Measurements from ENCODE around the gene ZNF516. TPM values are rescaled to one million over a fixed set of nuclear protein-coding genes. Genes with fewer than 3 reads are reported as not detected.

Gene ZNF516
- total RNA-seq, 1 experiment from 2014 or later: 44.2 TPM

- no peak overlapping the region for H3K4me3 Mint-ChIP-seq (ENCODE audit: low read depth, unreplicated experiment)
- no peak for DNase-seq
- H3K9me3 Mint-ChIP-seq (ENCODE audit: low read depth, unreplicated experiment): no peaks in the 10 kb centered on the region
- intact Hi-C loops (cut with micrococcal nuclease; ENCODE audit: unreplicated experiment): no loop called here
- H3K27me3 Mint-ChIP-seq (ENCODE audit: unreplicated experiment): no peaks in the 10 kb centered on the region
- CTCF ChIA-PET: no interaction called here
- no peak for TF ChIP-seq CTCF (IDR thresholded peaks at IDR 0.05; ENCODE audit: unreplicated experiment)
- no peak overlapping the region for H3K27ac Mint-ChIP-seq (ENCODE audit: unreplicated experiment)
- no peaks in the 10 kb centered on the region for H3K36me3 Mint-ChIP-seq (ENCODE audit: insufficient read depth, unreplicated experiment)
- no TSS peak for BruUV-seq (replicated peaks)
- no peaks in the 10 kb centered on the region for H3K4me1 Mint-ChIP-seq (ENCODE audit: low read depth, unreplicated experiment)
Measured at GRCh38 chr18:76506974-76507764, 12.1 kb upstream of the ZNF516 start.

- Mint-ChIP-seq H3K4me3 (ENCODE audit: low read depth, unreplicated experiment) (no peak overlapping the region), H3K4me1 (ENCODE audit: low read depth, unreplicated experiment) (no peaks in the 10 kb centered on the region), H3K27ac (ENCODE audit: unreplicated experiment) (no peak overlapping the region), H3K9me3 (ENCODE audit: low read depth, unreplicated experiment) (no peaks in the 10 kb centered on the region), H3K27me3 (ENCODE audit: unreplicated experiment) (no peaks in the 10 kb centered on the region), H3K36me3 (ENCODE audit: insufficient read depth, unreplicated experiment) (no peaks in the 10 kb centered on the region)
- intact Hi-C loops (cut with micrococcal nuclease; ENCODE audit: unreplicated experiment): no loop called here
- no peak for DNase-seq
- CTCF ChIA-PET: no interaction called here
- BruUV-seq (replicated peaks): no TSS peak
- no peak for TF ChIP-seq CTCF (IDR thresholded peaks at IDR 0.05; ENCODE audit: unreplicated experiment)
Measured at GRCh38 chr18:76506395-76506794, 11.4 kb upstream of the ZNF516 start.

- Mint-ChIP-seq H3K27ac (ENCODE audit: unreplicated experiment) (no peak overlapping the region), H3K9me3 (ENCODE audit: low read depth, unreplicated experiment) (no peaks in the 10 kb centered on the region), H3K36me3 (ENCODE audit: insufficient read depth, unreplicated experiment) (no peaks in the 10 kb centered on the region), H3K4me1 (ENCODE audit: low read depth, unreplicated experiment) (no peaks in the 10 kb centered on the region), H3K27me3 (ENCODE audit: unreplicated experiment) (no peaks in the 10 kb centered on the region), H3K4me3 (ENCODE audit: low read depth, unreplicated experiment) (no peak overlapping the region)
- CTCF ChIA-PET: no interaction called here
- no TSS peak for BruUV-seq (replicated peaks)
- intact Hi-C loops (cut with micrococcal nuclease; ENCODE audit: unreplicated experiment): no loop called here
- no peak for DNase-seq
- TF ChIP-seq CTCF (IDR thresholded peaks at IDR 0.05; ENCODE audit: unreplicated experiment): no peak
Measured at GRCh38 chr18:76505614-76506013, 10.6 kb upstream of the ZNF516 start.

GRCh38 chr18:76504749-76505148, 9.7 kb upstream of the ZNF516 start:
- no peak overlapping the region for H3K27ac Mint-ChIP-seq (ENCODE audit: unreplicated experiment)
- no peak for DNase-seq

More at GRCh38 chr18:76504749-76505148, 9.7 kb upstream of the ZNF516 start:
- CTCF ChIA-PET: interaction anchor here (0.5 to 0.6 kb wide), 2 partner anchors 10 to 174 kb away, joined by 4 to 5 read pairs; no protein-coding TSS in a partner anchor
- H3K27me3 Mint-ChIP-seq (ENCODE audit: unreplicated experiment): no peaks in the 10 kb centered on the region
- H3K4me1 Mint-ChIP-seq (ENCODE audit: low read depth, unreplicated experiment): no peaks in the 10 kb centered on the region
- no peak overlapping the region for H3K4me3 Mint-ChIP-seq (ENCODE audit: low read depth, unreplicated experiment)
- BruUV-seq (replicated peaks): no TSS peak
- TF ChIP-seq CTCF (IDR thresholded peaks at IDR 0.05; ENCODE audit: unreplicated experiment): no peak
- no peaks in the 10 kb centered on the region for H3K9me3 Mint-ChIP-seq (ENCODE audit: low read depth, unreplicated experiment)
- no peaks in the 10 kb centered on the region for H3K36me3 Mint-ChIP-seq (ENCODE audit: insufficient read depth, unreplicated experiment)
- intact Hi-C loops (cut with micrococcal nuclease; ENCODE audit: unreplicated experiment): no loop called here

Data from Calu3 (cell line).